ENCODE results near the gene EHMT2. TPM values are rescaled to one million over a fixed set of nuclear protein-coding genes. Genes with fewer than 3 reads are reported as not detected.

EHMT2 gene
- polyA plus RNA-seq, 3 donors from 2014 or later = 18.8 to 52.1 (median 21.5) TPM

Other genes starting within 250 kb of the EHMT2 start
- 10 to 100 TPM in 2 of 3 donors, 1 to 10 TPM in 1; 8.5 to 22.7 (median 16.2) TPM for gene BAG6, start 245.0 kb downstream of the EHMT2 start, polyA plus RNA-seq
- 1 to 10 TPM; 1.8 to 5.7 (median 3.9) TPM for gene APOM, start 241.8 kb downstream of the EHMT2 start, polyA plus RNA-seq
- 10 to 100 TPM; 23.6 to 41.6 (median 26.3) TPM for gene C6orf47, start 236.9 kb downstream of the EHMT2 start, polyA plus RNA-seq
- gene GPANK1, start 232.7 kb downstream of the EHMT2 start, polyA plus RNA-seq = 10 to 100 TPM; 17.2 to 29.3 (median 22.9) TPM
- gene CSNK2B, start 231.6 kb downstream of the EHMT2 start, polyA plus RNA-seq = 100 to 1,000 TPM; 253 to 291 (median 289) TPM
- gene LY6G5B, start 227.7 kb downstream of the EHMT2 start, polyA plus RNA-seq = 1 to 10 TPM in 1 of 3 donors, under 1 TPM in 2; 0.44 to 1.8 (median 0.47) TPM
- gene LY6G5C, start 216.6 kb downstream of the EHMT2 start, polyA plus RNA-seq = 1 to 10 TPM; 4.6 to 9.7 (median 6.1) TPM
- 10 to 100 TPM; 43.6 to 53.7 (median 47.0) TPM for gene ABHD16A, start 194.4 kb downstream of the EHMT2 start, polyA plus RNA-seq
- gene LY6G6F, start 190.8 kb downstream of the EHMT2 start, polyA plus RNA-seq = 1 to 10 TPM in 1 of 3 donors, not detected in 2; 2.5 TPM
- gene LY6G6D, start 182.3 kb downstream of the EHMT2 start, polyA plus RNA-seq = not detected
- gene LY6G6C, start 176.0 kb downstream of the EHMT2 start, polyA plus RNA-seq = not detected
- gene MPIG6B, start 174.3 kb downstream of the EHMT2 start, polyA plus RNA-seq = 10 to 100 TPM in 1 of 3 donors, 1 to 10 TPM in 2; 2.6 to 10.9 (median 6.3) TPM
- 100 to 1,000 TPM in 1 of 3 donors, 10 to 100 TPM in 2; 58.5 to 112 (median 74.9) TPM for gene DDAH2, start 168.4 kb downstream of the EHMT2 start, polyA plus RNA-seq
- 1,000 to 10,000 TPM; 1,179 to 1,674 (median 1,350) TPM for gene CLIC1, start 161.2 kb downstream of the EHMT2 start, polyA plus RNA-seq
- gene MSH5, start 157.7 kb downstream of the EHMT2 start, polyA plus RNA-seq = 1 to 10 TPM in 2 of 3 donors, not detected in 1; 2.1 to 2.5 TPM
- gene SAPCD1, start 135.0 kb downstream of the EHMT2 start, polyA plus RNA-seq = not detected
- gene VWA7, start 120.4 kb downstream of the EHMT2 start, polyA plus RNA-seq = 1 to 10 TPM in 1 of 3 donors, under 1 TPM in 2; 0.21 to 1.8 (median 0.93) TPM
- gene VARS1, start 101.9 kb downstream of the EHMT2 start, polyA plus RNA-seq = 10 to 100 TPM; 26.5 to 44.6 (median 28.8) TPM
- gene LSM2, start 90.7 kb downstream of the EHMT2 start, polyA plus RNA-seq = 10 to 100 TPM; 77.7 to 97.1 (median 94.6) TPM
- gene HSPA1L, start 82.4 kb downstream of the EHMT2 start, polyA plus RNA-seq = 1 to 10 TPM in 2 of 3 donors, under 1 TPM in 1; 0.70 to 3.8 (median 2.4) TPM
- 10 to 100 TPM in 2 of 3 donors, 1 to 10 TPM in 1; 9.7 to 81.3 (median 22.5) TPM for gene HSPA1A, start 82.2 kb downstream of the EHMT2 start, polyA plus RNA-seq
- gene HSPA1B, start 70.0 kb downstream of the EHMT2 start, polyA plus RNA-seq = 1 to 10 TPM; 1.5 to 3.2 (median 1.9) TPM
- gene NEU1, start 34.9 kb downstream of the EHMT2 start, polyA plus RNA-seq = 10 to 100 TPM; 37.5 to 44.9 (median 40.5) TPM
- gene SLC44A4, start 18.7 kb downstream of the EHMT2 start, polyA plus RNA-seq = not detected
- gene ZBTB12, start 4.4 kb upstream of the EHMT2 start, polyA plus RNA-seq = not detected
- under 1 TPM in 1 of 3 donors, not detected in 2; 0.74 TPM for gene C2, start 30.0 kb upstream of the EHMT2 start, polyA plus RNA-seq
- gene CFB, start 48.4 kb upstream of the EHMT2 start, polyA plus RNA-seq = under 1 TPM in 1 of 3 donors, not detected in 2; 0.27 TPM
- gene NELFE, start 61.3 kb upstream of the EHMT2 start, polyA plus RNA-seq = 10 to 100 TPM; 73.3 to 84.6 (median 76.9) TPM
- 10 to 100 TPM; 14.1 to 20.6 (median 19.3) TPM for gene SKIC2, start 61.5 kb upstream of the EHMT2 start, polyA plus RNA-seq
- gene DXO, start 74.4 kb upstream of the EHMT2 start, polyA plus RNA-seq = 10 to 100 TPM in 2 of 3 donors, 1 to 10 TPM in 1; 9.2 to 19.5 (median 17.2) TPM
- not detected for gene C4A, start 84.4 kb upstream of the EHMT2 start, polyA plus RNA-seq
- gene C4B, start 117.1 kb upstream of the EHMT2 start, polyA plus RNA-seq = under 1 TPM in 1 of 3 donors, not detected in 2; 0.67 TPM
- gene CYP21A2, start 140.7 kb upstream of the EHMT2 start, polyA plus RNA-seq = under 1 TPM in 1 of 3 donors, not detected in 2; 0.10 TPM
- not detected for gene TNXB, start 211.6 kb upstream of the EHMT2 start, polyA plus RNA-seq
- gene ATF6B, start 230.5 kb upstream of the EHMT2 start, polyA plus RNA-seq = 10 to 100 TPM; 19.1 to 39.6 (median 20.7) TPM
- gene FKBPL, start 232.6 kb upstream of the EHMT2 start, polyA plus RNA-seq = 1 to 10 TPM; 2.9 to 3.5 (median 3.2) TPM

Measured in immature natural killer cell (primary cell).